ENCODE data around the gene R3HDM4. TPM values are rescaled to one million over a fixed set of nuclear protein-coding genes. Genes with fewer than 3 reads are reported as not detected.

The R3HDM4 gene
- polyA plus RNA-seq, 1 experiment, result 24.0 TPM

- peaks cover 7% of the 10 kb centered on the region; the same call in 1 of the 2 replicates for H3K9me3 ChIP-seq (ENCODE audit: control insufficient read depth, insufficient read depth, low read length)
- TF ChIP-seq, protein P1, sequence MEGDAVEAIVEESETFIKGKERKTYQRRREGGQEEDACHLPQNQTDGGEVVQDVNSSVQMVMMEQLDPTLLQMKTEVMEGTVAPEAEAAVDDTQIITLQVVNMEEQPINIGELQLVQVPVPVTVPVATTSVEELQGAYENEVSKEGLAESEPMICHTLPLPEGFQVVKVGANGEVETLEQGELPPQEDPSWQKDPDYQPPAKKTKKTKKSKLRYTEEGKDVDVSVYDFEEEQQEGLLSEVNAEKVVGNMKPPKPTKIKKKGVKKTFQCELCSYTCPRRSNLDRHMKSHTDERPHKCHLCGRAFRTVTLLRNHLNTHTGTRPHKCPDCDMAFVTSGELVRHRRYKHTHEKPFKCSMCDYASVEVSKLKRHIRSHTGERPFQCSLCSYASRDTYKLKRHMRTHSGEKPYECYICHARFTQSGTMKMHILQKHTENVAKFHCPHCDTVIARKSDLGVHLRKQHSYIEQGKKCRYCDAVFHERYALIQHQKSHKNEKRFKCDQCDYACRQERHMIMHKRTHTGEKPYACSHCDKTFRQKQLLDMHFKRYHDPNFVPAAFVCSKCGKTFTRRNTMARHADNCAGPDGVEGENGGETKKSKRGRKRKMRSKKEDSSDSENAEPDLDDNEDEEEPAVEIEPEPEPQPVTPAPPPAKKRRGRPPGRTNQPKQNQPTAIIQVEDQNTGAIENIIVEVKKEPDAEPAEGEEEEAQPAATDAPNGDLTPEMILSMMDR (IDR thresholded peaks at IDR 0.05; ENCODE audit: low read depth, low read length), result no peak
- POLR2A ChIA-PET, result interaction anchor here (0.7 to 2.3 kb wide), 3 partner anchors 9 to 94 kb away, joined by 4 to 11 read pairs (median 4); partner anchors contain the start of genes CNN2 and WDR18
- no peak for DNase-seq (ENCODE audit: low read depth, low spot score)
- H3K4me3 ChIP-seq (ENCODE audit: low read depth, low read length), result no peak overlapping the region
- CTCF ChIA-PET, result no interaction called here
- peak overlapping the region; percentile 31 for H3K27ac ChIP-seq (ENCODE audit: low read depth, low read length)
- H3K27me3 ChIP-seq (ENCODE audit: control insufficient read depth, insufficient read depth, low read length), result no peaks in the 10 kb centered on the region
Observed at GRCh38 chr19:931860-932647, 19.0 kb upstream of the R3HDM4 start.

DNA sequence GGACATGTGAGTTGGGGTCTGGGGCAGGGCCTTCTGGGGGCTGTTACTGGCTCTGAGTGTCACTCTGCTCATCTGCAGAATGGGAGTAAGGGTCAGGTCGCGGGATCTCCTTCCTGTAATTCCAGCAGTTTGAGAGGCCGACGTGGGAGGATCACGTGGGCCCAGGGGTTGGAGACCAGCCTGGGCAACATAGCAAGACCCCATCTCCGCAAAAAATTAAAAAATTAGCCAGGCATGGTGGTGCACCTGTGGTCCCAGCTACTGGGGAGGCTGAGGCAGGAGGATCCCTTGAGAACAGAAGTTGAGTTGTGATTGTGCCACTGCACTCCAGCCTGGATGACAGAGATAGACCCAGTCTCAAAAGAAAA lies 16.9 kb upstream of the R3HDM4 start:
- H3K9me3 ChIP-seq (ENCODE audit: control insufficient read depth, insufficient read depth, low read length), result peaks cover 4% of the 10 kb centered on the region; the same call in 1 of the 2 replicates
- H3K27me3 ChIP-seq (ENCODE audit: control insufficient read depth, insufficient read depth, low read length), result no peaks in the 10 kb centered on the region
- TF ChIP-seq, protein P1 (IDR thresholded peaks at IDR 0.05; ENCODE audit: low read depth, low read length), result no peak
- ChIA-PET CTCF (no interaction called here), POLR2A (interaction anchor here (1.0 kb wide), 1 partner anchor 9 kb away, joined by 3 read pairs; no protein-coding TSS in a partner anchor)
- DNase-seq (ENCODE audit: low read depth, low spot score), result no peak
- no peak overlapping the region for H3K4me3 ChIP-seq (ENCODE audit: low read depth, low read length)
- H3K27ac ChIP-seq (ENCODE audit: low read depth, low read length), result no peak overlapping the region

DNA sequence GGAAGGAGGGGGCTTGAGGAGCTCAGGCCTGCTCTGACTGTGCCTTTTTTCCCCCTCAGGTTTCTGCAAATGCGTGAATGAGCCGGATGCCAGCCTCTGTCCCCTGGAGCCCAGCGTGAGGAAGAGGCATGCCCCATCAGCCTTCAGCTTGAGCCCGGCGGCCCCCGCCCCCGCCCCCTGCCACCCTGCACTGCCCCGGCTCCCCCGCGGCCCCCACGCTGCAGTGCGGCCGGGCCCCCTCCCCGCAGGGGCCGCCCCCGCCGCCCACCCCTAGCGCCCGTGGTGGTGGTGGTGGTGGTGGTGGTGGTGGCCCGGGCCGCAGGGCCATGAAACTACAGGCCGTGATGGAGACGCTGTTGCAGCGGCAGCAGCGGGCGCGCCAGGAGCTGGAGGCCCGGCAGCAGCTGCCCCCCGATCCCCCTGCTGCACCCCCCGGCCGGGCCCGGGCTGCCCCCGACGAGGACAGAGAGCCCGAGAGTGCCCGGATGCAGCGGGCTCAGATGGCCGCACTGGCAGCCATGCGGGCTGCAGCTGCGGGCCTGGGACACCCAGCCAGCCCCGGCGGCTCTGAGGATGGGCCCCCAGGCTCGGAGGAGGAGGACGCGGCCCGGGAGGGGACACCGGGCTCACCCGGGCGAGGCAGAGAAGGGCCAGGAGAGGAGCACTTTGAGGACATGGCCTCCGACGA lies 16.3 kb upstream of the R3HDM4 start:
- TF ChIP-seq, protein P1 (IDR thresholded peaks at IDR 0.05; ENCODE audit: low read depth, low read length), result no peak
- Histone ChIP-seq H3K27ac (ENCODE audit: low read depth, low read length) (no peak overlapping the region), H3K27me3 (ENCODE audit: control insufficient read depth, insufficient read depth, low read length) (no peaks in the 10 kb centered on the region), H3K9me3 (ENCODE audit: control insufficient read depth, insufficient read depth, low read length) (peaks cover 3% of the 10 kb centered on the region; the same call in 1 of the 2 replicates), H3K4me3 (ENCODE audit: low read depth, low read length) (no peak overlapping the region)
- POLR2A ChIA-PET, result no interaction called here
- DNase-seq (ENCODE audit: low read depth, low spot score), result no peak
- CTCF ChIA-PET, result no interaction called here

DNA sequence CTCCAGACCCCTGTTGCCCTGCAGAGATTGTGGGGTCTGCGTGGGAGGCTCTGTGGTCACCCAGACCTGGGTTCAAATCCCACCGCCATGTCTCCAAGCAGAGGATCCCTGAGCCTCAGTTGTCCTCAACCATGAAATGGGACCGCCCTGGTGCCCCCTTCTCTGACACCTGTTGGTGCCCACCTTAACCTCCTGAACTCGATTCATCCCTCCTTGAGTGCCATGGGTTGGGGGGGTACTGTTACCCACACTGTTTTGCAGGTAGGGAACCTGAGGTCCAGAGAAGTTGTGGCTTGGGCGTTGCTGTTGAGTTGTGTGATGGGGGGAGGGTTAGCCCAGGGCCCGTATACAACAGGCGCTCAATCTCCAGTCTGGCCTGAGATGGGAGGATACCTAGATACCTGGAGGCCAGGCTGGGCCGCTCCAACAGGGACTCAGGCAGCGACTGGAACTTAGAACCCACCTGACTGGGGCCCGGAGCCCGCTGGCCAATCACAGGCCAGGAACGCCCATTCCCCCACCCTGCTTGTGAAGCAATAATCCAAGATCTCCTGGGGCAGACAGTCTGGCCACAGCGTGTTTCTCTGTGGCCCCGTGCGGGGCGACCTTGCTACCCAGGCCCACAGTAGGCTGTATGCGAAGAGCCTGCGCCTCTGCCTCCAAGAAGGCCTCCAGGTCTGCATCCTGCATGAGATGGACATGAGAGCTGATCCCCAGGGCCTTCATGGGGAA lies 15.6 kb upstream of the R3HDM4 start:
- no peaks in the 10 kb centered on the region; the same call in 1 of the 2 replicates for H3K9me3 ChIP-seq (ENCODE audit: control insufficient read depth, insufficient read depth, low read length)
- DNase-seq (ENCODE audit: low read depth, low spot score), result no peak
- TF ChIP-seq, protein P1 (IDR thresholded peaks at IDR 0.05; ENCODE audit: low read depth, low read length), result no peak
- H3K27me3 ChIP-seq (ENCODE audit: control insufficient read depth, insufficient read depth, low read length), result no peaks in the 10 kb centered on the region
- ChIA-PET CTCF (no interaction called here), POLR2A (no interaction called here)
- peak overlapping the region; percentile 83; the same call in 1 of the 2 replicates for H3K4me3 ChIP-seq (ENCODE audit: low read depth, low read length)
- no peak overlapping the region for H3K27ac ChIP-seq (ENCODE audit: low read depth, low read length)
